Astrocyte of the spinal cord (primary cell): ENCODE measurements around the gene GHDC.

Experiments used
- DNase-seq: peaks from one replicate; pipeline ENCODE4 v3.0.0; 2011; ENCODE audit warnings: low read depth, low spot score
- H3K4me3 ChIP-seq: 2 replicates; pipeline ENCODE4 v1.5.1; 2011; ENCODE audit warnings: low read depth, mild to moderate bottlenecking, low read length, moderate library complexity
- in situ Hi-C: cut with HindIII; loops from 2 replicates; pipeline ENCODE4 v1.10.0; 2017; ENCODE audit warnings: low sequenced_read_pairs
- TF ChIP-seq, protein P1 (sequence below): IDR thresholded peaks from 2 replicates; pipeline ENCODE4 v1.5.1; 2012; ENCODE audit warnings: low read depth, mild to moderate bottlenecking, low read length, inconsistent platforms

GHDC gene

DNA sequence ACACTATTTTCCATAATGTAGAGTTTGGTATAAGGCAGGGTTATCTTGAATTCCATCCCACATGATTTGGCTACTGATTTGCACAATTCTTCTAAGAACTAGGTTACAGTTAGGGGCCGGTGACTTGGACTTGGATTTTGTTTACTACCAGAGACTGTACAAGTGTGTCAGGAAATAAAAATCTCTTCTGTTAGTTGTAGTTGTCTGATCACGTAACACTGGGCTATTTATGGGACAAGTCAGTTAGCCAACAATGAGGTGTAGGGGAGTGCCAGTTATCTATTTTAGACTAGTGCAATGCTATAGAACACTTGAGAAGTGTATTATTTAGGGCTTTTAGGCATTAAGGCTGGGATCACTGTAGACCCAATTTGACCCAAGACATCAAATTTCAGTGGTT lies 39.7 kb upstream of the GHDC start:
- in situ Hi-C loops = no loop called here
- DNase-seq = no peak
- TF ChIP-seq, protein P1, sequence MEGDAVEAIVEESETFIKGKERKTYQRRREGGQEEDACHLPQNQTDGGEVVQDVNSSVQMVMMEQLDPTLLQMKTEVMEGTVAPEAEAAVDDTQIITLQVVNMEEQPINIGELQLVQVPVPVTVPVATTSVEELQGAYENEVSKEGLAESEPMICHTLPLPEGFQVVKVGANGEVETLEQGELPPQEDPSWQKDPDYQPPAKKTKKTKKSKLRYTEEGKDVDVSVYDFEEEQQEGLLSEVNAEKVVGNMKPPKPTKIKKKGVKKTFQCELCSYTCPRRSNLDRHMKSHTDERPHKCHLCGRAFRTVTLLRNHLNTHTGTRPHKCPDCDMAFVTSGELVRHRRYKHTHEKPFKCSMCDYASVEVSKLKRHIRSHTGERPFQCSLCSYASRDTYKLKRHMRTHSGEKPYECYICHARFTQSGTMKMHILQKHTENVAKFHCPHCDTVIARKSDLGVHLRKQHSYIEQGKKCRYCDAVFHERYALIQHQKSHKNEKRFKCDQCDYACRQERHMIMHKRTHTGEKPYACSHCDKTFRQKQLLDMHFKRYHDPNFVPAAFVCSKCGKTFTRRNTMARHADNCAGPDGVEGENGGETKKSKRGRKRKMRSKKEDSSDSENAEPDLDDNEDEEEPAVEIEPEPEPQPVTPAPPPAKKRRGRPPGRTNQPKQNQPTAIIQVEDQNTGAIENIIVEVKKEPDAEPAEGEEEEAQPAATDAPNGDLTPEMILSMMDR = no peak
- no peak overlapping the region for H3K4me3 ChIP-seq

DNA sequence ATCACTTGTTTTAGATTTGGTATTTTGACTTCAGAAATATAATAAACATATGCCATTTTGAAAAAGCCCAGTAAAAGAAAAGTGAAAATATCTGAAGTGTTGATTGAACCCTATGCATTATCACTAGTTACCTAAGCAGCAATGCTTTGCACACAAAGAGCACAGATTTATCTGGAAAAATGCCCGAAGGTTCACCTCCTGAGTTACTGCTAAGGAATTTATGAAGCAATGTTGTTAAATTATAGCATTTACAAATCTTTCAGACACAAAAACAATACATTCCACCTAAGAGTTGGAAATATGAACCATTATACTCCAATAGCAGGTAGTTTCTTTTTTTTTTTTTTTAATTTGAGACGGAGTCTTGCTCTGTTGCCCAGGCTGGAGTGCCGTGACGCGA lies 38.9 kb upstream of the GHDC start:
- in situ Hi-C loops = no loop called here
- DNase-seq = no peak
- TF ChIP-seq, protein P1 = no peak
- H3K4me3 ChIP-seq = no peak overlapping the region

- no peak overlapping the region for H3K4me3 ChIP-seq
- TF ChIP-seq, protein P1 = no peak
- in situ Hi-C loops = no loop called here
- no peak for DNase-seq
Measured at GRCh38 chr17:42230225-42230624, 35.9 kb upstream of the GHDC start.

- in situ Hi-C loops = no loop called here
Measured at GRCh38 chr17:42227849-42228700, 33.8 kb upstream of the GHDC start.

GRCh38 chr17:42225646-42226045 lies 31.4 kb upstream of the GHDC start:
- H3K4me3 ChIP-seq = no peak overlapping the region
- DNase-seq = no peak
- TF ChIP-seq, protein P1 = no peak
- in situ Hi-C loops = no loop called here

More at GRCh38 chr17:42227849-42228700, 33.8 kb upstream of the GHDC start:
- TF ChIP-seq, protein P1 = no peak
- H3K4me3 ChIP-seq = no peak overlapping the region
- no peak for DNase-seq

DNA sequence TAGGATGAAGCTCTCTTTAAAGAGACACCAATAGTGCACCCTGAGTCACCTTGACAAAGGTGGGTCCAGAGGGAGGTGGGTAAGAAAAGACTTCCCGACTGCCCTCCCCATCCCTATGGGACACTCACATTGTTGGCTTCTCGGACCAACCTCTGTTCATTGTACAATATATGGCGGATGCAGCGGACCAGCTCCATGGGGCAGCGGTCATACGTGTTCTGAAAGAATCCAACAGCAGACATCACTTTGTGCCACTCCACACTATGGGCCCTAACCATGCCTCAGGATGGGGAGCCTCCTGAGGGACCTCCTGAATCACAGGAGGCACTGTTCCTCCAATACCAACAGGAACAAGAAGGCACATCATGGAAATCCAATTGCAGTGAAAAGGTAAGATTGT lies 30.4 kb upstream of the GHDC start:
- TF ChIP-seq, protein P1 = no peak

More for the DNA sequence above, 30.4 kb upstream of the GHDC start:
- no peak overlapping the region for H3K4me3 ChIP-seq
- in situ Hi-C loops = no loop called here
- DNase-seq = no peak
